B cell (primary cell): ENCODE measurements around the gene SIDT2.

Experiments used
- CTCF ChIP-seq: fragments of 200-600 bp; IDR thresholded peaks from one replicate; pipeline ENCODE4 v1.8.0; 2022; ENCODE audit warnings: antibody characterized with exemption, mild to moderate bottlenecking
- EZH2 ChIP-seq: IDR thresholded peaks from 2 replicates; pipeline ENCODE4 v1.6.1; 2012; ENCODE audit warnings: borderline replicate concordance, low read depth, mild to moderate bottlenecking, moderate library complexity, low read length; ENCODE audit not compliant: insufficient read depth, poor library complexity, severe bottlenecking

GRCh38 chr11:117176186-117176585, 2.4 kb upstream of the SIDT2 start:
- TF ChIP-seq CTCF (no peak), EZH2 (no peak)
